Right lobe of liver (tissue), 4 donors: ENCODE results near the gene LONP2.

Source experiments
- CTCF ChIP-seq, 4 donors: fragments of 200-600 bp in 3 of 4; fragments of 450-650 bp in 1 of 4; IDR thresholded peaks; one replicate each; pipeline versions ENCODE4 v1.5.1 to v1.8.0; 2016 to 2022; ENCODE audit warnings: antibody characterized with exemption in 4 of 4, mild to moderate bottlenecking in 2 of 4
- POLR2A ChIP-seq: fragments of 450-650 bp; IDR thresholded peaks from one replicate; pipeline ENCODE4 v1.6.1; 2017; ENCODE audit warnings: antibody characterized with exemption, mild to moderate bottlenecking
- donor health status: DM: no; HTN: no; CAD: no.
- donor health status: DM: no; HTN: no; CAD: no.
- donor health status: DM: no; HTN: yes; CAD: no.

- TF ChIP-seq CTCF (IDR thresholded peaks at IDR 0.05) (no peak), POLR2A (no peak)
Measured at GRCh38 chr16:48308535-48308934, 64.4 kb downstream of the LONP2 start.
